ENCODE measurements around the gene ITGA5.

The ITGA5 gene

DNA sequence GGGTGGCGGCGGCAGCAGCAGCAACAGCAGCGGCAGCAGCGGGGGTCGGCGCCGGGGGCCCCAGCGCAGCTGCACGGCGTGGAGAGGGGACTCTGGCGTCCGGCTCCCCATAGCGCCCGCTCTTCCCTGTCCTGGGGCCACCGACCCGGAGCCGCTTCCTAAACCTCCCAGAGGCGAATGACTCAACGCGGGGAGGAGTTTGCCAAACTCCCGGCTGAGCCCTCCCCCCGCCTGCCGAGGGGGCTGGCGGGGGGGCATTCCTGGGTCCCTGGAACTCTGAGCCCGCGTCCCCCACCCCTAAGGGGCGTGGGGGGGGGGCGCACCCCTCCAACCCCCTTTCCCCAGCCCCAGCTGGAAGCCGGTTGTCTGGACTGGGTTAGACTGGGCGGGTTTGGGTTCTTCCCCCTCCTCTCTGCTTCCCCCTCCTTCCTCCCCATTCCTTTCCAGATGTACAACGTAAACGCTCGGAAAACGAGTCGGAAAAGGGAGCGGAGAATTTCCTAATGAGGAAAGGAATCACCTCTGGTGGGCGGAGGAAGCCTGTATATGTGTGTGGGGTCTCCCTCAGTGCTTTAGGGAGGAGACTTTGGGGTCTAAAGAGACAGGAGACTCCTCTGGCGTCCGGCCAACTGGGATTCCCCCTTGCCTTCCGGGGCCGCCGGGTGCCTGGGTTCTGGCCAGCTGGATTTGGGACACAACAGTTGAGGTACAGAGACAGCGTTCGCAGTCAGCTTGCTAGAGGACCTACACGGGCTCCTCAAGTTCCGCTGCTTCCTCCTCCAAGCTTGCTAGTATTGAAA lies at the start of gene ITGA5:
Gene ITGA5 (minus strand): TSS at position 179 of the 800 bp plus-strand sequence. CDS start 68 bp downstream, at position 111.
- peak; percentile 42 for DNase-seq (ENCODE audit: low read depth)

DNA sequence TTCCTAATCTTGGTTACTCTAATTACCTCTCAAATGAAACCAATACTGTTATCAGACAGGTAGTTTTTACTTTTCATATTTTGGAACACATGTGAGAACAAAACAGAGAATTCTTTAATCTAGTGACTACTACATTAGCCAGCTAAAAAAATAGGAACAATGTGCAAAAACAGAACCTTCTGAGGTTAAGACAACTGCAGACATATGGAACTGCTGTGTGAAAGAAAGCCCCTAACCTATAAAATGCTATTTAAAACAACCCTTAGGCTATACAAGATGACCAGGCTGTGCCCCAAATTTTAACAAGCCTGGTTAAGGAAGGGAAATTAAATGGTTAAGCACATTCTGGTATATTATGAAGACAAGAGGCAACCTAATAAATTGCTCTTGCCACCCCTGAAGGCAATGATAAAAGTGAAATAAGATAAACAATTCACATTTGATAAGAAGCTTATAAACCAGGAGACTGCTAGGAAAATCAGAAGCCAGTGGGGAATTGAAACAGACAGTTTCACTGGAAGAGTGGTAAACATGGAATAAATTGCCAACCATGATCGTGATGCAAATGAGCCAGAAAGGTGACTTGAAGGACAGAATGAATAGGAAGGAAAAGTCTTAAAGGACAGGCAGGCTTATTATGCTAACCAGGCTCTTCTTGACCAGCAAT lies 46.9 kb upstream of the ITGA5 start:
- DNase-seq (ENCODE audit: low read depth) = no peak

DNA sequence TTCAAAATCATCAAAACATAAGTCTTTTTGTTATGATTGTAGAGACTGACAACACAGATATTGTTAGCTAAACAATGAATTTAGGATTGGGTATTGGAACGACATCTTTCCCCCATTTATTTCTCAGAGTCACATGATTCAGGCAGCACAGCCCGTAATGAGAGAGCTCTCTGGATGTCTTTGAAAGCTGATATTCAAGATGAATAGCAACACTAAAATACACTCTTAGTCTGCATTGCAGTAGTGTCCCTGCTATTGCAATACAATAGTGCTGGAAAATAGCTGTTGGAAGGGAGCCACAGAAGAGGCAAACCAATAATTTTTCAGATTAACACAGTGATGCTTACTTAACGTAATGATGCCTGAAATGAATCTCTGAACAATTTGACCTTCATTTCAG lies 44.4 kb upstream of the ITGA5 start:
- DNase-seq (ENCODE audit: low read depth) = no peak

DNA sequence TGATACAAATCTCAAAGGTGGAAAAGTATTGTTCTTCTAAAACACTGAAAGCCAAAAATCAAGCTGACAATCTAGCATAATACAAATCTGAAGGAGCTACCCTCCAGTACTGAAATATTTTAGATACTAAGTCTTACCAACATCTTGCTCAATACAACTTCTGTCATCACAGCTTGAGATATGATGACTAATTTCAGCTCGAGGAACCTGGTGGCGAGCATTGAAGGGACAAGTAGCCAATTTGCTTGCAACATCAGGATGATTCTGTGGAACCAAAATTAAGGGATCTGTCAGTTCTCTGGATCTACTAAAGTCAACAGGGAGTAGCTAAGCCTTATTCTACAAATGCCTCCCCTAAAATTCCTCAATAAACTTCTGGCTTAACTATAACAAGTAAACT lies 44.0 kb upstream of the ITGA5 start:
- no peak for DNase-seq (ENCODE audit: low read depth)

DNA sequence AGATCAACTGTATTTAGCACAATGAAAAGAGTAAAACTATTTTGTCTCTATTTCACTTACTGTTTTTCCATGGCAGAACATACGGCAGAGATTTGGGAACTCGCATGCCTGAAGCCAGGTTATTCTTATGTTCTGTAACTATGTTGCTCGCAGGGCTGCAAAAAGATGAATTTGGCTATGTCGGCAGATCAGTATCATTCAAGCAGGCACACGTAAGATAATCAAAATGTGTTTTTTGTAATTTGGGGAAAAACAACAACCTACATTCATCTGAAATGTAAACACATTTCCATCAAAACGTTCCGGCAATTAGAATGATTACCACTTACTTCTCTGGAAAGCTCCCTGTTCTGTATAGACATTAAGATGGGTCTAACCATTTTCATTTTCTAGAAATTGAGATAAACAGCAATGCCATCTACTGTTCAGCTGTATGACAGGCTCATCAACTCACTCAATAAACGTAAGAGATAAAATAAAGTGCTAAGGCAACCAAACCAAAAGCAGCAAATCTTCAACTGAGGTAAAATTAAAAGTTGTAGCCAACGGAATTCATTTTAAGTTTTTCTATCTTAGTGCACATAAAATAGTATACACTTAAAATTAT lies 41.4 kb upstream of the ITGA5 start:
- no peak for DNase-seq (ENCODE audit: low read depth)

DNA sequence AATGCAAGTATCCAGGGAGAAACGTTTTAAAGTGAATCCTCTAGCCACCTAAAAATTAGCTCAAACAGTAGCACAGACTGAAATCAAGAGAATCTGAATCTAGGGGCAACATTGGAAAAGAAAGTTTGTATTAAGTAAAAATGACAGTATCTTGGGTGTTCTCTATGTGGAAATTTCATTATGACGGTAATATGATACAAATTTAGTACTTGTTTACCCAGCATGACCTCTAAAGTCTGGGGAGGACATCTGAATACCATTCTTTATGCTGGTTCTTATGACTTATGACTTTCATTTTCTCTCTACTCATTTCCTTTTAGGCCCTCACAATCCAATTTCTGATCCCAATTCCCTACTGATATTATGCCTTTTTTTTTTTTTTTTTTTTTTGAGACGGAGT lies 40.3 kb upstream of the ITGA5 start:
- no peak for DNase-seq (ENCODE audit: low read depth)

DNA sequence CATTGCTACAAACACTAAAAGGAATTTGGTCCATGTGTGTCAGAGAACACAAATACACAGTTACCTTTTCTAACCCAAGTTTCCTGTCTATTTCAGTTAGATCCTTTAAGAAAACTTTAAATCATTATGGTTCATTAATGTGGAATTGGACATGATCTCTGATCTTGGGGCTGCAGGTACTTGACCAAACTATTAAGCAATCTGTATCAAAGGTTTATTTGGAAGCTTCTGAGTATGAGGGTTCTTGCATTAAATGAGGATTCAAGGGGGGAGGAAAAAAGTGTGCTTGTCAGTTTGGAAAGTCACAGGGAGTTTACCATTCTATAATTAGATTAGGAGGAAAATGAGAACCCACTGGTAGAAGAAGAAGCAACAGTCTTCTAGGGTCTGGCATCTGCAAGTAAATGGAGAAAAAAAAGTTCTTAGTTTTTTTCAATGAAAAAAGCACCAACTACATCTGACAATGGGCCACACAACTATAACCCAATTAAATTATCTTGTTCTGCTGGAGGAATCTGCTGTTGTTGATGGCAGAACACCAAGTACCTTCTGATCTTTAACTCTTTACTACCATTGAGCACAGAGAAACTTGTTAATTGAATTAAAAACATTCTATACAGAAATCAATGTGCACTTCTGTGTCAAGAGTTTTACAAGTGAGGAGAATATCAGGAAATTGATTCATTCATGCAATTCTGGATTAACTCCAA lies 36.8 kb upstream of the ITGA5 start:
- DNase-seq (ENCODE audit: low read depth) = no peak

DNA sequence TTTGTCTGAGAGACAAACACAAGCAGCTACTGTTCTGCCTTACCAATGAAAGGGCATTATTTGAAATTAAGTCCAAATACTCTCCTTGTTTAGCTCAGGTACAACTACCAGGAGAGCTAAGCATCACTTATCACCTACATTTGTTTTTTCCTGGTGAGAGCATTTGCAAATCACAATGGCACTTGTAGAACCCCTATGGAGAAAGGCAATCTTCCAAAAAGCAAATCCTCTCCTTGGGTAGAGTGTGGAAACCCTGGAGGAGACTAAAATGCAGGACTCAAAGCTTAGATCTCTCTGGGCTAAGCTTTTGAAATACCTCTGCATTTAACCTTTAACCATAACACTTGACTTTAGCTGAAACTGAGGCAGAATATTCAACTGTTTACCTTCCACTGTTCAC lies 33.6 kb upstream of the ITGA5 start:
- no peak for DNase-seq (ENCODE audit: low read depth)

DNA sequence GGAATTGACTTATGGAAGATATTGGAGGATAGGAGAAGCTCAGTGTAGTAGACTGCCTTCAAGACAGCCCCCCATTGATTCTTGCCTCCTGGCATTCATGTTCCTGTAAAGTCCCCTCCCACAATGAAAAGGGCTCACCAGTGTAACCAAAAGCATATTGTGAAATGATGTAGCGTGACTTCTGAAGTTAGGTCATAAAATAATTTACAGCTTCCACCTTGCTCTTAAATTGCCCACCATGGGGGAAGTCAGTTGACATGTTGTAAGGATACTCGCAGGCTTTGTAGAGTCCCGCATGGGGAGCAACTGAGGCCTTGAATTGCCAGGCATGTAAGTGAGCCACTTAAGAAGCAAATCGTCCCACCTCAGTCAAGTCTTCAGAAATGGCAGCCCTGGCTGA lies 29.3 kb upstream of the ITGA5 start:
- DNase-seq (ENCODE audit: low read depth) = no peak

DNA sequence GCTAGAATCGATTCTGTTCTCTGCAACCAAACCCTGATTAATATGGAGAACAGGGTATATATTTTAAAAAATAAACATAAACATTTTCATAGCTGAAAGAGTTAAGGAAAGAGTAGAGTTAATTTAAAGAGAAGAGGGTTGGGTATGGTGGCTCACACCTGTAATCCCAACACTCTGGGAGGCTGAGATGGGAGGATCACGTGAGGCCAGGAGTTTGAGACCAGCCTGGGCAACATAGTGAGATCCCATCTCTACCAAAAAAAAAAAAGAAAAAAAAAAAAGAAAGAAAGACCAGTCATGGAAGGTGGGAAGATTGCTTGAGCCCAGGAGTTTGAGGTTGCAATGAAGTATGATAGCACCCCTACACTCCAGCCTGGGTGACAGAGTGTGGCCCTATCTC lies 28.9 kb upstream of the ITGA5 start:
- no peak for DNase-seq (ENCODE audit: low read depth)

DNA sequence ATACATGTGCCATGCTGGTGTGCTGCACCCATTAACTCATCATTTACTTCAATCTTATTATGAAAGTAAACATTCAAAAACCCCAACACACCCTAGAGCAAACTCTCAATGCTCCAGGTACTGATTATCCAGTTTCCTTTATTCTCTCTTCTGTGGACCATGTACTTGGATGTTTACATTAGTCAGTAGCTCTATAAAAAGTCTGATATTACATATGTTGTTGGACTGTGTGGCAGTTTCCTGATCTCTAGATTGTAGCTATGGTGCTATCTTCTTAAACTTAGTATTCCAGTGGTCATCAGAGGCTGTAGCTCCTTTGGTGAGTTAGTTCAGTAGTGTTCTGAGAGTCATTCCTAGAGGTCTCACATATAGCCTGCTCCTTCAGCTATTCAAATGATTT lies 25.1 kb upstream of the ITGA5 start:
- DNase-seq (ENCODE audit: low read depth) = no peak

DNA sequence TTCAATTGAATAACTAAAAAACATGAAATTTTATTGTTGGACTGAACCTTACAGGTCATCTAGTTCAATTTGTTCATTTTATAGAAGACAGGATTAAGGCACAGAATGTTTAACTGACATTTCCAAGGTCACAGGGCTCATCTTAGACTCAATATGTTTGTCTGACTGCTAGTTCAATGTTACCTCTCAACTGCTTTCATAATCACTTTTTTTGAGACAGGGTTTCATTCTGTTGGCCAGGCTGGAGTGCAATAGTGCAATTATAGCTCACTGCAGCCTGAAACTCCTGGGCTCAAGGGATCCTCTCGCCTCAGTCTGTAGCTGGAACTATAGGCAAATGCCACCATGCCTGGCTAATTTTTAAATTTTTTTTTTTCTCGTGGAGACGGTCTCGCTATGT lies 24.4 kb upstream of the ITGA5 start:
- DNase-seq (ENCODE audit: low read depth) = no peak

DNA sequence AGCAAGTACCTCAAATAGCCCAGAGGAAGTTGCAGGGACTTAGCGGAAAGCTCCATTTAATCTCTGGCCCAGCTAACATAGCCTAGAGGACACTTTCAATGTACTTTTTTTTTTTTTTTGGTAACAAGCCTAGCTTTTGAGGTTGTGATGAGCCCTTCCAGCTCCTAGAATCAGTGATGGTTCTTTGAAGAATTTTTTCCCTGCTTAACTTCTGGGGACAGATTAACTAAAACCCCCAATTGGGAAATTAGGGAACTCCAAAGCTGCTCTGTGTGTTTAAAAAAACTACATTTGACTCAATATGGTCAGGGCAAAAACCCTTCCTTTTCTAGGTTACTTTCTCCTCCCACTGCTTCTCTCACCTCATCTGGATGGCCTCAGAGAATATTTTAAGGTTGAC lies 23.9 kb upstream of the ITGA5 start:
- no peak for DNase-seq (ENCODE audit: low read depth)

DNA sequence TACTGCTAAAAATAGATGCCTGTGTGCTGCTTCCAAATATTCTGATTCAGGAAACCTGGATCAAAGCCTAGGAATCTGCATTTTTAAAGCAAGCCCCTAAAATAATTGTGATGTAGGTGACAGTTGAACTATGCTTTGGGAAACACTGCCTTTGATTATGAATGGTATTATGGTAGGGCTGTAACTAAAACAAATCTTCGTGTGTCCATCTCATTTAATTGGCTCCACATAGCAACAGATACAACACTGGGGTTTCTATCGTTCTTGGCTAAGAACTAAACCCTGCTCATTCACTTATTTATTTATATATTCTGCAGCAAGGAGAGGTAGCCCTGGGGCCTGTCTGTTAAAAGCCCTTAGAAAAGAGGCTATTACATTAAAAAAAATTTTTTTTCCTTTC lies 23.0 kb upstream of the ITGA5 start:
- no peak for DNase-seq (ENCODE audit: low read depth)

DNA sequence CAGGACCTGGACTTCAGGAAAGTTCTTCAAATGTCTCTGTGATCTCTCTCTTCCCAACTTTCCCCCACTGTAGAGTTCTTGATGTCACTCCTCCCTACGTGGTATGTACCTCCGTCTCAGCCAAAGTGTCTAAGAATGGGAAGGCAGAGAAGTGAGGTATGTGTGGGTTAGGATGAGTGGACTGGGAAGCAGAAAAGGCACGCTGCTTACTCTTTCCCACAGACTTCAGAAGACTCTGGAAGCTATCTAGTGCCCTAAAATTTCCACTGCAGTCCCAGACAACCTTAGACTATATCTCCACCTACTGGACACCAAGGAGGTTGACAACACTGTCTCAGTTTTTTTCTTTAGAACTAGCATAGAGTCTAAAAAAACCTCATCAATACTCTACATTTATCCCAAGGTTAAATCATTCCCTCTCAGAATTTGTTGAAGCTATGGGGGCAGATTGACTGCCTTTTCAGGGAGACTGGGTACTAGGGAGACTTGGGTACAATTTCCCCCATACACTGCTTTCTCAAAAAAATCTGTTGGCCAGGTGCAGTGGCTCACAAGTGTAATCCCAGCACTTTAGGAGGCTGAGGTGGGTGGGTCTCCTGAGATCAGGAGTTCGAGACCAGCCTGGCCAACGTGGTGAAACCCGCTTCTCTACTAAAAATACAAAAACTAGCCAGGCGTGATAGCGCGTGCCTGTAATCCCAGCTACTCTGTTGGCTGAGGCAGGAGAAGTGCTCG lies 20.6 kb upstream of the ITGA5 start:
- no peak for DNase-seq (ENCODE audit: low read depth)

DNA sequence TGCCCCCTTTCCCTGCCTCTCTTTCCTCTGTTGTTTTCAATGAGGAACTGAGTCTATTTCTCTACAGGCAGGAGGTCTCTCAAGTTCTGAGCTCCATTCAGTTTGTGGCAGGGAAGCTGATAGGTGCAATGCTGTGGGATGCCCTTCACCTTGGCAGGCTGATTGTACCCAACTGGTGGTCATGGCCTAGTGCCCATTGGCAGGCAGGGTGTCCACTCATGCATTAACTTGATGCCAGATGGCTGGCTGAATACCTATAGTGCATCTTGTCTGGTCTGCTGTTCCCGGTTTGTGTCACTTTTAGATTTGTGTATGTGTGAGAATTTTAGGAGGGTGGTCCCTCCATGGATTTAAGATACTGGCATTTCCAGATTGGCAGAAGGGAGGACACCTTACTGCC lies 20.0 kb upstream of the ITGA5 start:
- DNase-seq (ENCODE audit: low read depth) = no peak

DNA sequence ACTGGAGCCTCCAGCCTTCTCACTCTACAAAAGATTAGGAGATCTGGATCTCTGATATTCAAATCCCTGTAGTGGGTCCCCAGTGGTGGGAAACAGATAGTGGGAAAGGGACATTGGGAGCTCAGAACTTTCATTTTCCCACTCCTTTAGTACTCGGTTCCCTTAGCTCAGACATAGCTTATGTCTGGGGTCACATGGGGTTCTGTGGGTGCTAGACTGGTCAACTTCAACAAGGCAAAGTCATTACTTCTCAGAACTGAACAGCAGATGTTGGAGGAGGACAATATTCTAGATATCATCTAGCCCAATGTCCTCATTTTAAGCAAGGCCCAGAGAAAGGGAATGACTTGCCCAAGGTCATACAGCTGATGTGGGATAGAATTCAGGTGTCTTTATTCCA lies 19.5 kb upstream of the ITGA5 start:
- DNase-seq (ENCODE audit: low read depth) = no peak

DNA sequence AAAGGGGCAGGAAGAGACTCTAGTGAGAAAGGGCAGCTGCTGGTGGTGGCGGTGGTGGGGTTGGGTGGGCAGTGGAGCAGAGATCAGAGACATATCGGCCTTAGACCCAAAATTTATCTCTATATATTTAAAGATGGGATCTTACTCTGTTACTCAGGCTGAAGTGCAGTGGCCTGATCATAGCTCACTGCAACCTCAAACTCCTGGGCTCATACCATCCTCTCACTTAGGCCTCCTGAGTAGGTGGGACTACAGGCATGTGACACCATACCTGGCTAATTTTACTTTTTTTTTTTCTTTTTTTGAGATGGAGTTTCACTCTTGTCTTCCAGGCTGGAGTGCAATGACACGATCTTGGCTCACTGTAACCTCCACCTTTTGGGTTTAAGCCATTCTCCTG lies 18.6 kb upstream of the ITGA5 start:
- DNase-seq (ENCODE audit: low read depth) = no peak

DNA sequence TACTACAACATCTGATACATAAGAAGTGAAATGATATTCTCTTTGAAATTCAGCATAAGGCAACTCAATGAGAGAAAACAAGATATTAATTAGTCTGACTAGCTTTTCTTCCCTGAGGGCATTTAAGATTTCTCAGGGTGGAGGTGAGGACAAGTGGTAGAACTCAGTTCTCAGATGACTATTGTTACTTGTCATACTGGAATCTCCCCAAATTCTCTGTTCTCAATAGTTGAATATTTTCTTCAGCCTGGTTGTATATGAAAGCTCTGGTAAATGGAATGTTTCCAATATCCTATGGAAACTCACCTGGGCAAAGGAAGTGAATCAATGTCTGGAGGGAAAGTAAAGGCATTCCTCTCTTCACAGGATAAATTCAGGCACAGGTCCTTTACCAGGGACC lies 18.2 kb upstream of the ITGA5 start:
- DNase-seq (ENCODE audit: low read depth) = no peak

DNA sequence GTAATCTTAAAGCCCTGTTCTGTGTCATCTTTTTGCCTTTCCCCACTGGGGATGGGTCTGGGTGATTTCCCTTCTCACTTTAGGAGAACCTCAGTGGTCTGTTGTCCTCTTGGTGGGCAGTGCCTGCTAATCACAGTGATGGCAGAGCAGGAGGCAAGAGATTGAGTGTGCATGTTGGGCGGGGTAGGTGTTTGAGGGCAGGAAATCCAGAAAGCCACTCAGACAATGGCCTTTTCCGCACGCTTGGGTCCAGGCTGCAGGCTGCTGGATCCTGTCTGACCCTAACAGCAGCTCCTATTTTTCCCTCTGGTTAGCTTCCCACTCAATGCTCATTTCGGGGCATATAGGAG lies 13.7 kb upstream of the ITGA5 start:
- no peak for DNase-seq (ENCODE audit: low read depth)

DNA sequence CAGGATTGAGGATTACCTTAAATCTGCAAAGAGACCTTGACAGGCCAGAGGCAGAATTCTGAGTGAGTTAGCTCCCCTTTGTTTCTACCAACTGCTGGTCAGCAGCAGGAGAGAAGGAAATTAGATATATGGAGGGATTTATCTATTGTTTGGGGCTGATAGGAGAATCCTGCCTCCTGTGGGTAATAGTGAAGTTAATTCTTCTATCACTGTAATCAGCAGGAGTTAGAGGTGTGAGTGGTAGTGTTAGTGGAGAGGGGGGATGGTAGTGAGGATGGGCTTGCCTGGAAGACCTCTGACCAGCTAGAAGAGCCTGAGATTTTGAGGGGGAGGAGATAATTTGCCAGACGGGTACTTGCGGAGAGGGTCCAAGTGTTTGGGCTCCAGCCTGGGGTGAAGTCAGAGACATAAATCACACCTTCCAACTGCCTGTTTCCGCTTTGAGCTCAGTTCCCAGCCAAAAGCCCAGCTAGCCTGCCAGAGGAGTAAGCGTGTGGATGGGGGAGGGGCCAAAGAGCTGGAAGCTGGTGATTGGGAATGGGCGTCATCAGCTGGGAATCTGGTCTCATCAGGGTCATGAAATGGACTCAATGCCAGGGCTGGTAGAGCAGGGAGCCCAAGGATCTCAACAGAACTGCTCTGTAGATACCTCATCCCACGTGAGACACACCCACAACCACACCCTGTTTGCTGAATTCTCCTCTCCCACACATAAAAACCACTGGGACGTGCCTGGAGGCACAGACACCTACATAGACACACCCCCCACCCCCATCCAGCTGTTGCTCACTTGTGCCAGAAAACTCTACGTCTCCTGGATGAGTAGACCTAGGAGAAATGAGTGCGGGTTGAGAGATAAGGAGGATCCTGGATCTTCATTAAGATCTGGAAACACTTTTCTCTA lies 13.1 kb upstream of the ITGA5 start:
- DNase-seq (ENCODE audit: low read depth) = no peak

Data from activated T-cell treated with anti-CD3 and anti-CD28 coated beads for 1 hour (primary cell).